Esophagus squamous epithelium (tissue), 4 donors: ENCODE results near the gene WSCD2.

Experiments
- POLR2A ChIP-seq, 4 donors: fragments of 450-650 bp; IDR thresholded peaks; one replicate each; pipeline ENCODE4 v1.6.1; 2017; ENCODE audit warnings: antibody characterized with exemption in 4 of 4, mild to moderate bottlenecking in 4 of 4, moderate library complexity in 3 of 4
- TF ChIP-seq, protein P1 (sequence below), 6 experiments: fragments of 450-650 bp in 4 of 6; fragments of 200-600 bp in 2 of 6; sonication (generic) in 2 of 6; IDR thresholded peaks; one replicate each; pipeline ENCODE4 v1.5.1; 2016 to 2019; ENCODE audit warnings: antibody characterized with exemption in 6 of 6, mild to moderate bottlenecking in 4 of 6, moderate library complexity in 4 of 6

DNA sequence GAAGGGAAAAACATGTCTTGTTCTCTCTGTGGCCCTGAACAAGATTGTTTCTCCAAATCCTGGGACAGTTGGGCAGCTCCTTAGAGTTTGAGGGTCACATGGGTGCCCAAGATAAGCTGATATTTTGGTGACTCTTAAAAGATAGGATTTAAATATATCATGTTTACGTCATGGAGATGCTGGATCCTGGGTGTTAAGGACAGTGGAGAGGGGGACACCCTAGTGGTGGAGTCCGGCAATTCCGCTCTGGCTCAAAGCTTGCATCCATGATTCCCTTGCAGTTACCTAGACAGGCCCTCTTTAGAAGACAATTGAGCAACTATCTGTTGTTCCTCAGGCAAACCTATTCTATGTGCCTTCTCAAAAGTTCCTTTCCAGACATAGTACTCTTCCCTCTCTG is 108.2 kb downstream of the WSCD2 start:
- TF ChIP-seq, protein P1, sequence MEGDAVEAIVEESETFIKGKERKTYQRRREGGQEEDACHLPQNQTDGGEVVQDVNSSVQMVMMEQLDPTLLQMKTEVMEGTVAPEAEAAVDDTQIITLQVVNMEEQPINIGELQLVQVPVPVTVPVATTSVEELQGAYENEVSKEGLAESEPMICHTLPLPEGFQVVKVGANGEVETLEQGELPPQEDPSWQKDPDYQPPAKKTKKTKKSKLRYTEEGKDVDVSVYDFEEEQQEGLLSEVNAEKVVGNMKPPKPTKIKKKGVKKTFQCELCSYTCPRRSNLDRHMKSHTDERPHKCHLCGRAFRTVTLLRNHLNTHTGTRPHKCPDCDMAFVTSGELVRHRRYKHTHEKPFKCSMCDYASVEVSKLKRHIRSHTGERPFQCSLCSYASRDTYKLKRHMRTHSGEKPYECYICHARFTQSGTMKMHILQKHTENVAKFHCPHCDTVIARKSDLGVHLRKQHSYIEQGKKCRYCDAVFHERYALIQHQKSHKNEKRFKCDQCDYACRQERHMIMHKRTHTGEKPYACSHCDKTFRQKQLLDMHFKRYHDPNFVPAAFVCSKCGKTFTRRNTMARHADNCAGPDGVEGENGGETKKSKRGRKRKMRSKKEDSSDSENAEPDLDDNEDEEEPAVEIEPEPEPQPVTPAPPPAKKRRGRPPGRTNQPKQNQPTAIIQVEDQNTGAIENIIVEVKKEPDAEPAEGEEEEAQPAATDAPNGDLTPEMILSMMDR (IDR thresholded peaks at IDR 0.05) = peak in 2 of 6 experiments; percentile 14 to 24
- TF ChIP-seq POLR2A (IDR thresholded peaks at IDR 0.05) = no peak
